Body of pancreas (tissue), 4 donors: ENCODE results near the gene ARHGDIG.

Experiments
- CTCF ChIP-seq, 7 experiments: fragments of 450-650 bp in 4 of 7; fragments of 200-600 bp in 3 of 7; sonication (generic) in 3 of 7; IDR thresholded peaks; one replicate each; pipeline ENCODE4 v1.5.1; 2016 to 2019; ENCODE audit warnings: antibody characterized with exemption in 7 of 7
- POLR2A ChIP-seq, 3 donors: fragments of 450-650 bp; IDR thresholded peaks; one replicate each; pipeline ENCODE4 v1.6.1; 2016; ENCODE audit warnings: antibody characterized with exemption in 3 of 3, mild to moderate bottlenecking in 2 of 3

DNA sequence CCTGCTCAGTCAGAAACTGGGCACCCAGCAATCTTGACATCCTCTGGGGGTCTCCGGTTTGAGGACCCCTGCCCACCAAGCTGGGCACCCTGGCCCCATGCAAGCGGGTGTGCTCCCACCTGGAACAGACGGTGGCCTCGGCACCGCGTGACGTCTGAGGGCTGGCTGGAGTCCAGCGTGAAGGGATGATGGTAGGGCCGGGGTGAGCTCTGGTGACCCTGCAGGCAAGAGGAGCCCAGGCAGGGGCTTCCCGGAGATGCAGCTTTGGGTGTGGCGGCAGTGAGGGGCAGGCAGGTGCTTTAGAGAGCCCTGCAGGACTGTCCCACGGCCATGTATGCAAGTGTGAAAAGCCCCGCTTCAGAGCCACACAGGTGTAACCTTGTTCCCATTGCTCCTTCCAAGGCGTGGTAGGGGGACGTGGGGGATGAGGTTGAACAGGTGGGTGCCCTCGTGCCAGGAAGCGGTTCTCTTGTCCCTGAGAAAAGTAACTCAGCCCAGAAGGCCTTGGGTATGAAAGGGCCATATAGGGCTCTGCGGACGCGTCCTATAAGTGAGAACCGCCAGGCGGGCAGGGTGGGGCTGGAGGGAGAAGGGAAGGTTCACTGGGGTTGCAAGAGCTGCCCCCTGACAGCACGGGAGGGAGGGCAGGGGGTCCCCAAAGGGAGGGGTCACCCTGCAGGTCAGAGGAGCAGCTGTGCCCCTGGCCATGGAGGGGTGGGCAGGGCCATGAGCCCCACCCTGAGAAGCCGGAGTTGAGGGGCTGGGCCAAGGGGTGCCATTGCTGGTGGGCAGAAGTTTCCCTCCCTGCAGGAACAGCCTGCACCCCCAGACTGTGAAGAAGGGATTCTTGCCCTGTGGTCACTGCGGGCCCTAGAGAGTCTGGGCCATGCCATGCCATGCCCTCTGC is 13.9 kb upstream of the ARHGDIG start:
- TF ChIP-seq CTCF (IDR thresholded peaks at IDR 0.05) (no peak), POLR2A (IDR thresholded peaks at IDR 0.05) (no peak)
